Ishikawa (cell line): Measurements from ENCODE around the gene MYH16.

Experiments used
- CEBPB ChIP-seq: IDR thresholded peaks from 2 replicates; pipeline ENCODE4 v1.6.1; 2012
- CREB1 ChIP-seq: IDR thresholded peaks from 2 replicates; pipeline ENCODE4 v1.6.1; 2012; ENCODE audit warnings: low read depth
- EGR1 ChIP-seq: IDR thresholded peaks from 2 replicates; pipeline ENCODE4 v1.6.1; 2012
- EP300 ChIP-seq: IDR thresholded peaks from 2 replicates; pipeline ENCODE4 v1.6.1; 2012; ENCODE audit warnings: borderline replicate concordance
- FOXM1 ChIP-seq: IDR thresholded peaks from 2 replicates; pipeline ENCODE4 v1.6.1; 2012; ENCODE audit warnings: low read depth, borderline replicate concordance
- NFIC ChIP-seq: IDR thresholded peaks from 2 replicates; pipeline ENCODE4 v1.6.1; 2012
- RAD21 ChIP-seq: IDR thresholded peaks from 2 replicates; pipeline ENCODE4 v1.6.1; 2012; ENCODE audit warnings: low read depth
- TAF1 ChIP-seq: IDR thresholded peaks from 2 replicates; pipeline ENCODE4 v1.6.1; 2012; ENCODE audit warnings: low read depth, mild to moderate bottlenecking
- TCF12 ChIP-seq: IDR thresholded peaks from 2 replicates; pipeline ENCODE4 v1.6.1; 2012; ENCODE audit warnings: low read depth
- TEAD4 ChIP-seq: IDR thresholded peaks from 2 replicates; pipeline ENCODE4 v1.6.1; 2012
- YY1 ChIP-seq: IDR thresholded peaks from 2 replicates; pipeline ENCODE4 v1.6.1; 2012; ENCODE audit warnings: low read depth
- ZBTB7A ChIP-seq: IDR thresholded peaks from 2 replicates; pipeline ENCODE4 v1.6.1; 2012; ENCODE audit warnings: low read depth
- TF ChIP-seq, protein P1 (sequence below): IDR thresholded peaks from 2 replicates; pipeline ENCODE4 v1.6.1; 2012; ENCODE audit warnings: low read depth, mild to moderate bottlenecking
- TF ChIP-seq, protein P2 (sequence below): IDR thresholded peaks from 2 replicates; pipeline ENCODE4 v1.6.1; 2012
- TF ChIP-seq, protein P3 (sequence below): IDR thresholded peaks from 2 replicates; pipeline ENCODE4 v1.6.1; 2012

MYH16 gene

GRCh38 chr7:99261646-99262045 lies 11.0 kb upstream of the MYH16 start:
- TF ChIP-seq RAD21 = no peak
- TF ChIP-seq CEBPB = no peak

- no peak for TF ChIP-seq CREB1
- TF ChIP-seq EGR1 = no peak
- TF ChIP-seq ZBTB7A = no peak
- TF ChIP-seq FOXM1 = no peak
- no peak for TF ChIP-seq YY1
- no peak for TF ChIP-seq TCF12
These were observed 6.7 kb upstream of the MYH16 start for GRCh38 chr7:99265848-99266480.

GRCh38 chr7:99267481-99267840 lies 5.2 kb upstream of the MYH16 start:
- TF ChIP-seq TCF12 (no peak), TAF1 (no peak), TEAD4 (no peak), ZBTB7A (no peak), NFIC (no peak), RAD21 (no peak), EGR1 (no peak), FOXM1 (no peak)
- TF ChIP-seq, protein P1, sequence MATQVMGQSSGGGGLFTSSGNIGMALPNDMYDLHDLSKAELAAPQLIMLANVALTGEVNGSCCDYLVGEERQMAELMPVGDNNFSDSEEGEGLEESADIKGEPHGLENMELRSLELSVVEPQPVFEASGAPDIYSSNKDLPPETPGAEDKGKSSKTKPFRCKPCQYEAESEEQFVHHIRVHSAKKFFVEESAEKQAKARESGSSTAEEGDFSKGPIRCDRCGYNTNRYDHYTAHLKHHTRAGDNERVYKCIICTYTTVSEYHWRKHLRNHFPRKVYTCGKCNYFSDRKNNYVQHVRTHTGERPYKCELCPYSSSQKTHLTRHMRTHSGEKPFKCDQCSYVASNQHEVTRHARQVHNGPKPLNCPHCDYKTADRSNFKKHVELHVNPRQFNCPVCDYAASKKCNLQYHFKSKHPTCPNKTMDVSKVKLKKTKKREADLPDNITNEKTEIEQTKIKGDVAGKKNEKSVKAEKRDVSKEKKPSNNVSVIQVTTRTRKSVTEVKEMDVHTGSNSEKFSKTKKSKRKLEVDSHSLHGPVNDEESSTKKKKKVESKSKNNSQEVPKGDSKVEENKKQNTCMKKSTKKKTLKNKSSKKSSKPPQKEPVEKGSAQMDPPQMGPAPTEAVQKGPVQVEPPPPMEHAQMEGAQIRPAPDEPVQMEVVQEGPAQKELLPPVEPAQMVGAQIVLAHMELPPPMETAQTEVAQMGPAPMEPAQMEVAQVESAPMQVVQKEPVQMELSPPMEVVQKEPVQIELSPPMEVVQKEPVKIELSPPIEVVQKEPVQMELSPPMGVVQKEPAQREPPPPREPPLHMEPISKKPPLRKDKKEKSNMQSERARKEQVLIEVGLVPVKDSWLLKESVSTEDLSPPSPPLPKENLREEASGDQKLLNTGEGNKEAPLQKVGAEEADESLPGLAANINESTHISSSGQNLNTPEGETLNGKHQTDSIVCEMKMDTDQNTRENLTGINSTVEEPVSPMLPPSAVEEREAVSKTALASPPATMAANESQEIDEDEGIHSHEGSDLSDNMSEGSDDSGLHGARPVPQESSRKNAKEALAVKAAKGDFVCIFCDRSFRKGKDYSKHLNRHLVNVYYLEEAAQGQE = no peak

- TF ChIP-seq TEAD4 (no peak), TCF12 (no peak), EP300 (no peak), ZBTB7A (no peak)
- TF ChIP-seq, protein P2, sequence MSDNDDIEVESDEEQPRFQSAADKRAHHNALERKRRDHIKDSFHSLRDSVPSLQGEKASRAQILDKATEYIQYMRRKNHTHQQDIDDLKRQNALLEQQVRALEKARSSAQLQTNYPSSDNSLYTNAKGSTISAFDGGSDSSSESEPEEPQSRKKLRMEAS = no peak
- TF ChIP-seq, protein P1 = no peak
These were observed 4.6 kb upstream of the MYH16 start for GRCh38 chr7:99267841-99268576.

DNA sequence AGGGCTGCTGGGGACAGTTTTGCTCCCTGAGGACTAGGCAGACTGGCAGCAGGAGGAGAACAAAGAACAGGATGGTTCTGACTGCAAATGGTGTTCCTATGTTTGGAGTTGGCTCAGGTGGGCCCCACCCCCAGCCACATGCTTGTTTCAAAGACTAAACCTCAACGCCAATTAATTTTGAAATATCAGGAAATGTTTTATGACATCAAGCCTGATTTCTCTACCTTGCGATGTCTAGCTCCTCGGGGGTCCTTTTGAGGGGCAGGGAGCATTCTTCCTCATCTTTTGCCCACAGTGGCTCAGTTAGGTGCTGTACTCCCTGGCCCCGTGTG lies 4.1 kb upstream of the MYH16 start:
- TF ChIP-seq TAF1 = no peak
- no peak for TF ChIP-seq ZBTB7A
- TF ChIP-seq YY1 = no peak
- TF ChIP-seq EP300 = no peak
- TF ChIP-seq CEBPB = no peak
- TF ChIP-seq FOXM1 = no peak
- no peak for TF ChIP-seq NFIC
- TF ChIP-seq, protein P3, sequence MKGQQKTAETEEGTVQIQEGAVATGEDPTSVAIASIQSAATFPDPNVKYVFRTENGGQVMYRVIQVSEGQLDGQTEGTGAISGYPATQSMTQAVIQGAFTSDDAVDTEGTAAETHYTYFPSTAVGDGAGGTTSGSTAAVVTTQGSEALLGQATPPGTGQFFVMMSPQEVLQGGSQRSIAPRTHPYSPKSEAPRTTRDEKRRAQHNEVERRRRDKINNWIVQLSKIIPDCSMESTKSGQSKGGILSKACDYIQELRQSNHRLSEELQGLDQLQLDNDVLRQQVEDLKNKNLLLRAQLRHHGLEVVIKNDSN = no peak

DNA sequence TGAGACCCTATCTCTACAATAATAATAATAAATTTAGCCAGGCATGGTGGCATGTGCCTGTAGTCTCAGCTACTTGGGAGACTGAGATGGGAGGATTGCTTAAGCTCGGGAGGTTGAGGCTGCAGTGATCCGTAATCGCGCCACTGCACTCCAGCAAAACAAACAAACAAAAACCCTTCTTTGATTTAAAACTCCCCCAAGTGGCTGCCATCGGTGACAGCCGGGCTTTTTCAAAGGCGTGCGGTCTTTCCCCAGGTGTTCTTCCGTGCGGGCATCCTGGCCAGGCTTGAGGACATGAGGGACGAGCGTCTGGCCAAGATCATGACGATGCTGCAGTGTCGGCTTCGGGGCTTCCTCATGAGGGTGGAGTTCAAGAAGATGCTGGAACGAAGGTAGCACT lies 1.9 kb upstream of the MYH16 start:
- TF ChIP-seq TCF12 (no peak), EP300 (no peak), FOXM1 (no peak)

DNA sequence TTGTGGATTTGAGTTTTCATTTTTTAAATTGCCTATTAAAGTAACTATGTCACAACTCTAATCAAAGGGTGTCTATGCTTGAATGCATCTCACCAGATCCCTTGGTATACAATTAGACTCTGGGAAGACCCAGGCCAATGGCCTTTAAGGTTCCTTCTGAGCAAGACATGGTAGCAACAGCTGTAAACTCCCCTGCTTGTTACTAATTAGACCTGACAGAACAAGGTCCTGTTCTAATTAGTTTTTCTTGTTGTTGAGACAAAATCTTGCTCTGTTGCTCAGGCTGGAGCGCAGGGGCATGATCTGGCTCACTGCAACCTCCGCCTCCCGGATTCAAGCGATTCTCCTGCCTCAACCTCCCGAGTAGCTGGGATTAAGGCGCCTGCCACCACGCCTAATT lies 2.9 kb downstream of the MYH16 start:
- TF ChIP-seq NFIC = no peak
- TF ChIP-seq, protein P1 = no peak
- TF ChIP-seq, protein P3 = no peak
- no peak for TF ChIP-seq ZBTB7A
- no peak for TF ChIP-seq RAD21
- no peak for TF ChIP-seq TCF12
- no peak for TF ChIP-seq EP300
- TF ChIP-seq YY1 = no peak
- no peak for TF ChIP-seq TAF1
- no peak for TF ChIP-seq TEAD4
- no peak for TF ChIP-seq EGR1
- TF ChIP-seq, protein P2 = no peak
- TF ChIP-seq CEBPB = no peak
- no peak for TF ChIP-seq FOXM1
